SW 1271 (cell line): ENCODE measurements around the gene CDC123.
A peak's percentile ranks its signal among the peaks of the same experiment; 100 is the strongest.
"Not testable (repeated sequence)": the region's sequence is repeated elsewhere in the genome, so short reads cannot be mapped to it uniquely, and the experiment has no call there.

Source experiments
- DNase-seq, 2 experiments: peaks; one replicate each; lab custom pipeline; 2025; lab: John Stamatoyannopoulos, UW

The CDC123 gene

GRCh38 chr10:12235116-12235694 is 39.2 kb downstream of the CDC123 start:
- DNase-seq: no peak

GRCh38 chr10:12235796-12236195 is 39.8 kb downstream of the CDC123 start:
- DNase-seq: no peak

DNA sequence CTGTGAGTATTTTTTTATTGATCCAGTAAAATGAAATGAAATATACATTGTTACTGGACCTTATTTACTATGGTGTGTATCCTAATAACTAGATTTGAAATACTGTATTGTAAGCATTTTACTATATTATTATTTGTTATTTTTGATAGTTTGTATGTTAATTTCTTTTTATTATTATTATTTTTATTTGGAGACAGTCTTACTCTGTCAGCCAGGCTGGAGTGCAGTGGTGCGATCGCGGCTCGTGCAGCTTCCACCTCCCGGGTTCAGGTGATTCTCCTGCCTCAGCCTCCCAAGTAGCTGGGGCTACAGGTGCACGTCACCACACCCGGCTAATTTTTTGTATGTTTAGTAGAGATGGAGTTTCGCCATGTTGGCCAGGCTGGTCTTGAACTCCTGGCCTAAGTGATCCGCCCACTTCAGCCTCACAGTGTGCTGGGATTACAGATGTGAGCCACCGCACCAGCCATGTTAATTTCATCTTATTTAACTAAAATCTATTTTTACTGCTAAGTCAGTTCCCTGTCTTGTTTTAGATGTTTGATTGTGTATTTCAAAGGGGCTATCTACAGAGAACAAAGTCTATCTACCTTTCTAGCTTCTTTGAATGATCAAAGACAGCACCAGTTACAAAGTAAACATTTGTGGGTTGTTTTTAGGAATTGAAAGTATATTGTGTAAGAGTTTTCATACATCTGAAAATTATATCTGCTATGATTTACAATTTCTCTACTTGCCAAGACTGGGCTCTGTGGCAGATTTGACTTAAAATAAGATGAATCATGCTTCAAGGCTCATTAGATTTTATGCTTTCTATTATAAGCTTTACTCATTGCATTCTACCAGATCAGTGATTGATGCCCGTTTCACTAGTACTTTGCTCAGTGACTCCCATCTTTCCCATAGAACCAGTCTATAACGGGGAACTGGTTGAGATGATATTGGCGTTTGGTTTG is 41.6 kb downstream of the CDC123 start:
- DNase-seq: no peak

DNA sequence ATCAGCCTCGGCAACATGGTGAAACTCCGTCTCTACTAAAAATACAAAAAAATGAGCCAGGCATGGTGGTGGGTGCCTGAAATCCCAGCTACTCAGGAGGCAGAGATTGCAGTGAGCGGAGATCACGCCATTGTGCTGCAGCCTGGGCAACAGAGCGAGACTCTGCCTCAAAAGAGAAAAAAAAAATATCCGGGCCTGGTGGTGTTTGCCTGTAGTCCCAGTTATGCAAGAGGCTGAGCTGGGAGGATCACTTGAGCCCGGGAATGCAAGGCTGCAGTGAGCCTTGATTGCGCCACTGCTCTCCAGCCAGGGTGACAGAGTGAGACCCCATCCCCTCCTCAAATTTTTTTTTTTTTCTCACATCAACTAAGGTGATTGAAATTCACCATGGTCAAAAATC is 42.8 kb downstream of the CDC123 start:
- no peak for DNase-seq

DNA sequence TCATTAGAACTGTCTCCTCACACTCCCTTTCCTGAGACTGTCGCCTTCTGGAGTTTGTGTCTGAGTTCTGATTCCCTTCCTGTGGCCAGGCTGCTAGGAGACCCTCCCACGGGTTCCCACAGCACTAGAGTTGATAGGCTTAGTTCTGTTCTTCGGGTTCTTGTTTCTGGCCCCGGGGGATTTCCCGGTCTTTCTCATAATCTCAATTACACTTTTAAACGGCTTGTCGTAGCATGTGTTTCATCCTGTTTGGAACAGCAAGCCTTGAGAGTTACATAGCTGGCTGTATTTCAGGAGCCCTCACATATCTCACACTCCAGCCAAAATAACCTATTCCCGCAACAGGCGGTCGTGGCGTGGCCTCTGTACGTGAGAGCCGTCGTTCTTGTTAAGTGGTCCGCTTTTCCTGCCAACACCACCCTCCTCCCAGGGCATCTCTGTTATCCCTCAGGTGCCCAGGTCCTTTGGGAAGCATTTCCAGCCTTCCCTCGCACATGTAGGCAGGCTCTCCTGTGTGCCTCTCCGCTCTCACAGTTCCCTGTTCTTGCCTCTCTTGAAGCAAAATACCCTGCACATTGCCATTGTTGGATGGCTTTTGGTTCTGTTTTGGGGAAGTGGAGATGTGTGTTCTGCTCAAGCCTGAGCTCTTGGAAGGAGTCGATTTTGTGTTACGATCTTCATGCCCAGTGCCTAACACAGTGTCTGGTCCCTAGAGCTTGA is 46.0 kb downstream of the CDC123 start:
- DNase-seq: no peak

GRCh38 chr10:12243864-12244620 is 48.1 kb downstream of the CDC123 start:
- DNase-seq: no peak

GRCh38 chr10:12250181-12250580 is 54.2 kb downstream of the CDC123 start:
- DNase-seq: no peak

DNA sequence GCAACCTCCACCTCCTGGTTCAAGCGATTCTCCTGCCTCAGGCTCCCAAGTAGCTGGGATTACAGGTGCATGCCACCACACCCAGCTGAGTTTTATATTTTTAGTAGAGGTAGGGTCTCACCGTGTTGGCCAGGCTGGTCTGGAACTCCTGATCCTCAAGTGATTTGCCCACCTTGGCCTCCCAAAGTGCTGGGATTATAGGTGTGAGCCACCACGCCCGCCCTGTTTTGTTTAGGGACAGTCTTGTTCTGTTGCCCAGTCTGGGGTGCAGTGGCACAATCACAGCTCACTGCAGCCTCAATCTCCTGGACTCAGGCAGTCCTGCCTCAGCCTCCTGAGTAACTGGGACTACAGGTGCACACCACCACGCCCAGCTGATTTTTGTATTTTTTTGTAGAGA is 54.7 kb downstream of the CDC123 start:
- not testable (repeated sequence) for DNase-seq

DNA sequence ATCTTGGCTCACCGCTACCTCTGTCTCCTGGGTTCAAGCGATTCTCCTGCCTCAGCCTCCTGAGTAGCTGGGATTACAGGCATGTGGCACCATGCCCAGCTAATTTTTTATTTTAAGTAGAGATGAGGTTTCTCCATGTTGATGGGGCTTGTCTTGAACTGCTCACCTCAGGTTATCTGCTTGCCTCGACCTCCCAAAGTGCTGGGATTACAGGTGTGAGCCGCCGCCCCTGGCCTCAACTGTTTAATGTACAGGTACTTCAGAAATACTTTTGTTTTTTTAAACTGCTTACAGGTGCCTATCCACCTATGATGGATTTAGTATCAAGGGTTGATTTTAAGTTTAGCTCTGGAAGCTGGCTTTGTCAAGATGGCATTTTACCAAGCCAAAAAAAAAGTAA is 55.6 kb downstream of the CDC123 start:
- DNase-seq: no peak

DNA sequence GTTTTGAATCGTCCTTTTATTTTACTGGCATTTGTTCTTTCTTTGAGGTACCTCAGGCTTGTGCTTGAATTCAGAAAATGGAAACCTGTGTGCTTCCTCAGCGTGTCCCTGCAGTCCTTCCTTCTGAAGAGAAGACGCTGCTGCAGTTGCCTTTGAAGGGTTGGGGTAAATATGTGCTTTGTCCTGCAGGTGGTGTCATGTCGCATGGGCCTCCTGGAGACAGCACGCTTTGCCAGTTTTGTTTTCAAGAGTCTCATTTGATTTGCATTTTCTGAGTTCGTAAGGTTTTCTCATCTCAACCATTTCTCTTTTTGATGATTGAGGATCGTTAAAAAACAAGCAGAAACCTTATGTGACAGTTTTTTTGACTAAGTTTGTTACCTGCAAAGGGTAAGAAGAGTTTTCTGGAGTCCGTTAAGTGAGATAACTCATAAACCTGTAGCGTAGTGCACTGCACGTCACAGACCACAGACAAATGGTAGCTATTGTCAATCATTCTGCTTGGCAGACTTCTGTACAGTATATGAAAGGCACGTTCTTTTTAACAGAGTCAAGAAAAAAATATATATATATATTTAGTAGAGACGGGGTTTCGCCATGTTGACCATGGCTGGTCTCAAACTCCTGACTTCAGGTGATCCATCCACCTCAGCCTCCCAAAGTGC is 57.0 kb downstream of the CDC123 start:
- DNase-seq: peak in 1 of 2 experiments; percentile 5

DNA sequence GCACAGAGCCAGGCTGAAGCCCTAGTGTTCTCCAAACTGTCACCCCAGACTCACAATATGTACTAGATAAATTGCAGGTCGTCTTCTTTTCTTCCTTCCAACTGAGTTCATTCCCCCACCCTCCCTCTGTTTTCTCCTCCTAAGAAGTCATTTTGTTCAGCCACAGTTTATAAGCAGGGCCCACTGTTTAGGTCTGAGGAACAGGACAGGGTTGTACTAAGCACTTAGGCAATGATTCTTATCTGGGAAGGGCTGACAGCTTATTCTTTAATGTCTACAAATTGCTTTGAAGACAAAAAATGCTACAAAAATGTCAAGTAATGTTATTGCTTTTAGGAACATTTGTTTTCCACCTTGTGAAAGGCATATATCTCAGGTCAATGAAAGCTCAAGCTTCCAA is 59.1 kb downstream of the CDC123 start:
- DNase-seq: no peak

- DNase-seq: no peak
Measured at GRCh38 chr10:12259988-12260387, 64.0 kb downstream of the CDC123 start.

DNA sequence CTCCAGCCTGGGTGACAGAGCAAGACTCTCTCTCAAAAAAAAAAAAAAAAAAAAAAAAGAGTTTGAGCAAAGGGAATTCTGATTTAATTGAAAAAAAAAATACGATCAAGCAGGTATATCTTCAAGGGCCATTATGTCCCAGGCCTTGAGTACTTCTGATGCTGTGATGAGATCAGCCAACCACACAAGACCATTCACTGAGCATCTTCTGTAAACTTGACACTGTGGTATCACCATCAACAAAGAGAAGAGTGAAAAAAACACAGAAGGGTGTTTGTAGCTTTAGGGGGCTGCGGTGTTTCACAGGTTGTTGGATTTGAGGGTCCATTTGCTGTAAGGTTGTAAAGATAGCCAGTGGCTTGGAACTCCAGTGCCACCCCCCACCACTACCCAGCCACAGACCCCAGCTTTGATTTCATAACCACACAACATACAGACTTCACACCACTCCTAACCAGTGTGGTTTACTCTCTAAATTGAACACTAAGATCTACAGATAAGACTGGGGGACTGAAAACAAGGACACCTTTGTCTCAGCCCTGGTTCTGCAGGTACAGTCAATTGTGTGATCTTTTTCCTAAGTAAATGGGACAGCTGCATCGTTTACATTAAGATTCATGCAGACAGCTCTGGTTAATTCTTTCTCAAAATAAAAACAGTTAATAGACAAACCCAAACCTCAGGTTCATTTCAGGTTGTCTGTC is 66.4 kb downstream of the CDC123 start:
- DNase-seq: no peak

DNA sequence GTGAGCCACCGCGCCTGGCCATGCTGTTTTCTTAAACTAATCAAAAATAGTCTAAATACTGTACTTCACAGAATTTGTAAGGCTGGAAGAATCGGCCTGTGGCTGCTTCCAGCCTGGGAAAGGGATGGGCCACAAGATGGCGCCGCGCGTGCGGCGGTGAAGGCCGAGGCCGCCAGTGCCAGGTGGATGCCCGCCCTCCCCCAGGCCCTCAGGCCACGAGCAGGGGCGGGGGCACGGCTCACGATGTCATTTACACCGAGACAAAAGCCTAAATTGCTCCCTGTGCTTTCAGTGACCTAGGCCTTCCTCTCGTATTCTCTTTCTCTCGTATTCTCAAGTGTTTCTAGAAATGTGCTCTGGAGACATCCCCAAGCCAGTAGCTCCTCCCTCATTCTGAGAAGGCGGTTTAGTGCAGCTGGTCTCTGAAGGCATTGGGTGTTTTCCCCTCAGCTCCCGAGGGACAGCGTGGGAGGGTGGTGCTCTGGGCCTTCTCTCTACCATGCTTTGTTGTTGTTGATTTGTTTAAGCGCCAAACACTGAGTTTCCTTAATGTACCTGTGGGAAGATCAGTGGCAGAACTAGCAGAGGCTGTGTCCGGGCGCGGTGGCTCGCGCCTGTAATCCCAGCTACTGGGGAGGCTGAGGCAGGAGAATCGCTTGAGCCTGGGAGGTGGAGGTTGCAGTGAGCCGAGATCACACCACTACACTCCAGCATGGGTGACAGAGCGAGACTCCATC is 68.4 kb downstream of the CDC123 start:
- peak; percentile 36 to 49 for DNase-seq

- no peak for DNase-seq
Measured at GRCh38 chr10:12269056-12269455, 73.1 kb downstream of the CDC123 start.

DNA sequence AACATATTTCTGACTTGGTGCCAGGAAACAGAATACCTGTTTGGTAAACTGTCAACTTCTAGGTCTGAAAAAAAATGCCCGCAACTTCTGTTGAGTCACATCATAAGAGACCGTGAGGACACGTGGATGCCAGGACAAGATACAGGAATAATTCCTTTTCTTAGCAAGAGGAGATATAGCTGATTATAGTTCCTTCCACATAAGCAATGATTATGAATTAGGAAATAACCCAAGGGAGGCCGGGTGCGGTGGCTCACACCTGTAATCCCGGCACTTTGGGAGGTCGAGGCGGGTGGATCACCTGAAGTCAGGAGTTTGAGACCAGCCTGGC is 75.2 kb downstream of the CDC123 start:
- no peak for DNase-seq

GRCh38 chr10:12277862-12278261 is 81.9 kb downstream of the CDC123 start:
- not testable (repeated sequence) for DNase-seq

DNA sequence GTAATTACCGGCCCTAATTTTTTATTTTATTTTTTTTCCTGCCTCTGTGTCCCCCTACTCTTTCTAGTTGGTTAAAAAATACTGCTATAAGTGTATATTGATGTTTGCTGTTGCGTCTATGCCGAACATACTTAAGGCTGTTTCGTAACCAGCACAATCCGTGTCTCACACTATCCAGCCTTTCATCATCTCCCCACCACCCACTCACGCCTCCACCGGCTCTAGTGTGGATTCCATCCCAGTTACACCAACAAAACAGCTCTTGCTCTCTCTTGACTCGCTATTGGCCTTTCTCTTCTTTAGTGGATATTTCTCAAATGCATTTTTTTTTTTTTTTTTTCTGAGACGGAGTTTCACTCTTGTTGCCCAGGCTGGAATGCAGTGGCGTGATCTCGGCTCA is 83.3 kb downstream of the CDC123 start:
- no peak for DNase-seq

DNA sequence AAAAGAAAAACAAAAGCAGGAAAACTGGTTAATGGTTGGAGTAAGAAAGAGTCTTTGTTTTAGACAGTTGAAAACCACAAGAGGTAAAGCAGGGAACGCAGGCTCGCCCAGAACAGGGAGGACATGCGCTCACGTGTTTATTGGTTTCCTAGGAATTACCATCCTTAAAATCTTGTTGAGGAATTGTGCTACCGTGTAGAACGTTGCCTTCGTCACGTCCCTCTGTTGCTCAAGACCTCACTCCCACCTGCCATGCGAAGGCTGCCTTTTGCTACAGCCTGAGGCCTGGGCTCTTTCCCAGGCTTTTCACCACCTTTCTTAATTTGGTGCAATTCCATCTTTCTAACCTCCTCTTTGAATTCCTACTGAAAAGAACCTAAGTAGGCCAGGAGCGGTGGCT is 91.8 kb downstream of the CDC123 start:
- DNase-seq: no peak

DNA sequence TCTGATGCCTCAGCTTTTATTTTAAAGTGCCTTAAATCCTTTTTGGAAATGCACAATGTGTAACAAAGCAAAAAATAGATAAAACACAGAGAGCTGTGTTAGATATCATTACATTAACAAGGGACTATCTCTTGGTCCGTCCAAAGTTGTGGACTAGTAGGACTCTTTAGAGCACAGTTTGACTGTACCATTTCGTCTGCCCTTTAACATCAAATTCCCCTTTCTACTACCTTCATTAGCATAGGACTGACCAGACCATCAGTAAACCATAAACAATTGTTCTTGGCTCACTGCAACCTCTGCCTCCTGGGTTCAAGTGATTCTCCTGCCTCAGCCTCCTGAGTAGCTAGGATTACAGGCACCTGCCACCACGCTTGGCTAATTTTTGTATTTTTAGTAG is 101.8 kb downstream of the CDC123 start:
- DNase-seq: not testable (repeated sequence)
